ENCODE results near the gene DGKB.

DNA sequence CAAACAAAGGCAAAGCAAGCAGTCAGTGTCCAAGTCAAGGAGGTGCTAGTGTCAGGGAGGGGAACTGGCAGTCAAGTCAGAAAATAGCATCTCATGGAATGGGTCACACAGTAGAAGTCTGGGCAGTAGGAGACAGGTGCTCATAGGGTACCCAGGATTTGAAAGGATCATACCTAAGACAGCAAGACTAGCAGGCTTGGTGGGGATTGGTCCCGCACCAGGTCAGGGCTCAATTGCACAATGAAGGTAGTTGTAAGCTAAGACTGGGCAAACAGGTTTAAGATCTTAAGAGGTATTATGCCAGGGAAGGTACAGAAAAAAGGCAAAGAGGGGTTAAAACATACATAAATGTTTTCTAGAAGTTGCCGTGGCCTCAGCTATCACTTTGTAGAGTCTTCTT is 731.7 kb downstream of the DGKB start:
- TF ChIP-seq, protein P1, sequence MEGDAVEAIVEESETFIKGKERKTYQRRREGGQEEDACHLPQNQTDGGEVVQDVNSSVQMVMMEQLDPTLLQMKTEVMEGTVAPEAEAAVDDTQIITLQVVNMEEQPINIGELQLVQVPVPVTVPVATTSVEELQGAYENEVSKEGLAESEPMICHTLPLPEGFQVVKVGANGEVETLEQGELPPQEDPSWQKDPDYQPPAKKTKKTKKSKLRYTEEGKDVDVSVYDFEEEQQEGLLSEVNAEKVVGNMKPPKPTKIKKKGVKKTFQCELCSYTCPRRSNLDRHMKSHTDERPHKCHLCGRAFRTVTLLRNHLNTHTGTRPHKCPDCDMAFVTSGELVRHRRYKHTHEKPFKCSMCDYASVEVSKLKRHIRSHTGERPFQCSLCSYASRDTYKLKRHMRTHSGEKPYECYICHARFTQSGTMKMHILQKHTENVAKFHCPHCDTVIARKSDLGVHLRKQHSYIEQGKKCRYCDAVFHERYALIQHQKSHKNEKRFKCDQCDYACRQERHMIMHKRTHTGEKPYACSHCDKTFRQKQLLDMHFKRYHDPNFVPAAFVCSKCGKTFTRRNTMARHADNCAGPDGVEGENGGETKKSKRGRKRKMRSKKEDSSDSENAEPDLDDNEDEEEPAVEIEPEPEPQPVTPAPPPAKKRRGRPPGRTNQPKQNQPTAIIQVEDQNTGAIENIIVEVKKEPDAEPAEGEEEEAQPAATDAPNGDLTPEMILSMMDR (IDR thresholded peaks at IDR 0.05), result no peak
- TF ChIP-seq POLR2AphosphoS5 (IDR thresholded peaks at IDR 0.05), result no peak

All from sigmoid colon (tissue), 4 donors.